ENCODE results near the gene XAF1.
"Not testable (repeated sequence)": the region's sequence is repeated elsewhere in the genome, so short reads cannot be mapped to it uniquely, and the experiment has no call there.

The XAF1 gene

DNA sequence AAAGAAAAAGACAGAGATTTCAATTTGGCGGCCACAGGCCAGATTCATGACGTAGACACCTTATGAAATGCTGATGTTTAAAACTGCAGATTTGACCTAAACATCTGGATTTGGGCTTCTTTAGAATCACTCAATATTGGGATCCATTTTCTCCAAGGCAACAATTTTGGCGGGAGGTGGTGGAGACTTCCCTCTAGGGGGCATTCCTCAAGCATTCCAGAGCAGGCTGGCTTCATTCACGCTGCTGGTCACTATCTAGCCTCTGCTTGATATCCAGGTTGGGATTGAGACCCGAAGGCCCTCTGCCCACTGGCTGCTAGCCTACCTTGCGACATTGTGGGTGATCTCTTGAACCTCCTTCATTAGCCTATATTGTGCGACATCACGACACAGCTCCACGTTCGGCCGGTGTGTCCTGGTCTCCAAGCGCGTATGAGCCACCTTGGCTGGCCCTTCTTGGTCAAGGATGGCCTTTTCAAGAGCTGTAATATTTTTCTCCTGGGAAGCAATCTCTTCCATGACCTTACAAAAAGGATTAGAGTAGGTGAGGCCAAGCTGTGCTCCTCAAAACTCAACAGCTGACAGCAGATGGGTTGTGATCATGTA lies 44.7 kb downstream of the XAF1 start:
- no peak for DNase-seq (ENCODE audit: low read depth)

DNA sequence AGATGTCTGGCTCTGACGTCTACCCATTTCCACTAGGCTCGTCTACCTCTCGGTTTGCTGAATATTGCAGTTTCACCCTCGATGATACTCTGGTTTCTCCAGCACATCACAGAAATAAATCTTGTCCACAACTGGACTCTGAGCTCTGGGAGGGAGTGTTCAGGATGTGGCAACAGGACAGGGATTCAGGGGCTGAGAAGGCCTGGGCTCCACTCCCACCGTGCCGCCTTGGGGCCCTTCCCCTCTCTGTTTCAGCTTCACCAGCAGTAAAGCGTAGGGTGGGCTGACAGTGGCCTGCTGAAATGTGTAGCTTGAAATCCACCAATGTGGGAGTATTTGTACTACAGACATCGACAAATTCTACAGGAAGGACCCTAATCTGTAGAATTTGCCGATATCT lies 55.7 kb downstream of the XAF1 start:
- no peak for DNase-seq (ENCODE audit: low read depth)

DNA sequence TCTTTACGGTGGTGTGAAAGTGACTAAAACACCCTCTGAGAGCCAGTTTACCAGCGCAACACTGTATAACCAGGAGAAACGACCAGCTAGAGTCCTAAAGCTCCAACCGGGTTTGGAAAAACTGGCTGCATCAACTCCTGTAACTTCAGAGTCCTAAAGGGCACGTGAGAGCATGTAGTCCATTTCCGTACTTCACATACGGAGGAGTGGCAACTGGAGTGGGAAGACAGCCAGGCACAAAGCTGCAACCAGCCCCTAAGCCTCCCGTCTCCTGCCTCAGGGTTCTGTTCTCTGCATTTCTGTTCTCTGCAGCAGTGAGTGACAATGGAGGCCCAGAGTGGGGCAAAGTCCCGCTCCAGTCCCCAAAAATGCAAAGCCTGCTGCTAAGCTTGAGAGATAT lies 56.4 kb downstream of the XAF1 start:
- DNase-seq (ENCODE audit: low read depth) = no peak

DNA sequence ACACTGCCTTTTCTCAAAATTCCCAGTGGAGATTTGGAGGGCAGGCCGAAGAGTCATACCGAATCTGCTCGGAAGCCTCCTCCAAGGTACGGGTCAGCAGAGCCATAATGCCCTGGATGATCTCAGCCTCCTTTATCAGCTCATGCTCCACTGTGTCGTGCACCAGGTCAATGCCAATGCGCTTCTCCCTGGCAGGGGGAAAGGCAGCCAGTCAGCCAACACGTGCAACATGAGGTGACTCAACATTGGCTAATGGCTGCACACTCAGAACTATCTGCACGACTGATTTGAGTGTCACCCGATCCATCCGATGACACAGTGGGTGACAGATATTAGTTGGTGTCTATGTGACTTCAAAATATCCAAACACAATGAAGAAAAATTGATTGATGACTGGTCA lies 59.9 kb downstream of the XAF1 start:
- no peak for DNase-seq (ENCODE audit: low read depth)

DNA sequence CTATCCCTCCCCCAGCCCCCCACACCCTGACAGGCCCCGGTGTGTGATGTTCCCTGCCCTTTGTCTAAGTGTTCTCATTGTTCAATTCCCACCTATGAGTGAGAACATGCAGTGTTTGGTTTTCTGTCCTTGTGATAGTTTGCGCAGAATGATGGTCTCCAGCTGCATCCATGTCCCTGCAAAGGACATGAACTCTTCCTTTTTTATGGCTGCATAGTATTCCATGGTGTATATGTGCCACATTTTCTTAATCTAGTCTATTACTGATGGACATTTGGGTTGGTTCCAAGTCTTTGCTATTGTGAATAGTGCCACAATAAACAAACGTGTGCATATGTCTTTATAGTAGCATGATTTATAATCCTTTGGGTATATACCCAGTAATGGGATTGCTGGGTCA lies 60.5 kb downstream of the XAF1 start:
- DNase-seq (ENCODE audit: low read depth) = not testable (repeated sequence)

DNA sequence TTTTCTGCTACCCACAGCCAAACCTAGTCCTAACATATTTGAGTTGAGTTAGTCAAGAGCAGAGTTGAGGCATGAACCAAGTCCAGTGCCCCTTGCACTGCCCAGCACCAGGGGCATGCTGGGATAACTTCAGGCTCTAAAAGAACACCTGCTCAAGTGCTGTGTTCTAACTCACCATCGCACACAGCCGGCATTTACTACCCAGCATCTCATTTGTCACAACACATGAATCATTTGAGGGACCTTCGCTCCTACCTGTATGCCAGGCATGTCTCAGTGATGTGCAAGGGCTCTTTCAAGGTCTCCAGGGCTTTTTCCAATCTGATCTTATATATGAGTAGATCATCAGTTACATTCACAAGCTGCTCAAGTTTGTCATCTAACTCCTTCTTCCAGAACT lies 63.1 kb downstream of the XAF1 start:
- DNase-seq (ENCODE audit: low read depth) = no peak

DNA sequence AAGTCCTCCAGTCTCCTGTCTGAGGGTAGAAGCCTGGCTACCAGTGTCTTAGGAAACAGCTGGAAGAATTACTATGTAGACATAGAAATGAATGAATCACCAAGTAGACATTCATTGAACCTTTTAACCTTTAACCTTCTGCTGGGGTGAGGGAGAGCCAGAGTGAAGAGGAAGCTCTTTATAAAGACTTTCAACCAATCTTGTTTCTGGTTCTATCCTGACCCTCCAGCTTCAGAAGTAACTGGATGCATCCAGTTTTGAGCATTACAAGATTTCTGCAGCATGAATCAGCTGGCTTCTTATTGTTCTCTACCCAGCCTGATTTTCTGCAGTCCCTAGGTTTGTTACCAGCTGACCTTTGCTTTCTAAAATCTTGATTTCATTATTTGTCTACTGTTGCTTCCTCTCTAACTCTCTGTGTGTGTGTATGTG lies 67.2 kb downstream of the XAF1 start:
- no peak for DNase-seq (ENCODE audit: low read depth)
